GM18858 (cell line): ENCODE results near the gene SREBF1.

Source experiments
- ATAC-seq: cut with Tn5 transposase; IDR thresholded peaks from one replicate; pipeline ENCODE4 v1.9.1; 2021; ENCODE audit not compliant: unreplicated experiment

Gene SREBF1

GRCh38 chr17:17797119-17797809, 39.5 kb downstream of the SREBF1 start:
- ATAC-seq: no peak

- ATAC-seq: no peak
These were observed 40.1 kb downstream of the SREBF1 start for GRCh38 chr17:17796787-17797061.

GRCh38 chr17:17795946-17796786, 40.6 kb downstream of the SREBF1 start:
- ATAC-seq: no peak

- no peak for ATAC-seq
These were observed 41.5 kb downstream of the SREBF1 start for GRCh38 chr17:17795296-17795695.

GRCh38 chr17:17794382-17794781, 42.4 kb downstream of the SREBF1 start:
- ATAC-seq: no peak

GRCh38 chr17:17793378-17794214, 43.2 kb downstream of the SREBF1 start:
- no peak for ATAC-seq

- ATAC-seq: no peak
These were observed 44.0 kb downstream of the SREBF1 start for GRCh38 chr17:17792551-17793377.

- no peak for ATAC-seq
These were observed 44.7 kb downstream of the SREBF1 start for GRCh38 chr17:17792037-17792550.

GRCh38 chr17:17790637-17791464, 45.9 kb downstream of the SREBF1 start:
- no peak for ATAC-seq

GRCh38 chr17:17789828-17790636, 46.8 kb downstream of the SREBF1 start:
- ATAC-seq: no peak

- ATAC-seq: no peak
These were observed 47.4 kb downstream of the SREBF1 start for GRCh38 chr17:17789410-17789809.

GRCh38 chr17:17788967-17789366, 47.8 kb downstream of the SREBF1 start:
- no peak for ATAC-seq

GRCh38 chr17:17787568-17787967, 49.2 kb downstream of the SREBF1 start:
- no peak for ATAC-seq

GRCh38 chr17:17786998-17787397, 49.8 kb downstream of the SREBF1 start:
- ATAC-seq: no peak

GRCh38 chr17:17785407-17785806, 51.4 kb downstream of the SREBF1 start:
- ATAC-seq: no peak

GRCh38 chr17:17784657-17785267, 52.0 kb downstream of the SREBF1 start:
- ATAC-seq: no peak

GRCh38 chr17:17783825-17784656, 52.7 kb downstream of the SREBF1 start:
- ATAC-seq: no peak
